GM21526 (cell line): ENCODE results near the gene ARL15.
"Not testable (repeated sequence)": the region's sequence is repeated elsewhere in the genome, so short reads cannot be mapped to it uniquely, and the experiment has no call there.

Experiments
- ATAC-seq: cut with Tn5 transposase; IDR thresholded peaks from one replicate; pipeline ENCODE4 v1.9.1; 2021; ENCODE audit warnings: moderate library complexity; ENCODE audit not compliant: unreplicated experiment, low FRiP score

The ARL15 gene

GRCh38 chr5:53878015-53878414 lies 432.4 kb downstream of the ARL15 start:
- no peak for ATAC-seq

DNA sequence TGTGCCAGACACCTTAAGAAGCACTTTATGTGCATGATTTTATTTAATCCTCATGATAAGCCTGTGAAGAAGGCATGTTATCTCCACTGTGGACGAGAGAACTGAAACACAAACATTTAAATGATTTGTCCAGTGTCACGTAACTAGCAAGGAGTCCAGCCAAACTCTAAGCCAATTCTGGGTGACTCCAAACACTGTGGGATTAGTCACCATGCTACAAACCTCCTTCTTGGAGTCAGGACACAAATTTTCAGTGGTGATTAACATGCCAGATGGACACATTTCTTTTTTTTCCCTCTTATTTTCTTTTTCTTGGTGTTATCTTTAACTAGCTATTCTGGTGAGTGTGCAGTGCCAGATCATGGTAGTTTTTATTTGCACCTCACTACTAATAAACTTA lies 433.1 kb downstream of the ARL15 start:
- ATAC-seq: no peak

- no peak for ATAC-seq
These were observed 436.0 kb downstream of the ARL15 start for GRCh38 chr5:53874409-53874808.

GRCh38 chr5:53873235-53873634 lies 437.1 kb downstream of the ARL15 start:
- no peak for ATAC-seq

DNA sequence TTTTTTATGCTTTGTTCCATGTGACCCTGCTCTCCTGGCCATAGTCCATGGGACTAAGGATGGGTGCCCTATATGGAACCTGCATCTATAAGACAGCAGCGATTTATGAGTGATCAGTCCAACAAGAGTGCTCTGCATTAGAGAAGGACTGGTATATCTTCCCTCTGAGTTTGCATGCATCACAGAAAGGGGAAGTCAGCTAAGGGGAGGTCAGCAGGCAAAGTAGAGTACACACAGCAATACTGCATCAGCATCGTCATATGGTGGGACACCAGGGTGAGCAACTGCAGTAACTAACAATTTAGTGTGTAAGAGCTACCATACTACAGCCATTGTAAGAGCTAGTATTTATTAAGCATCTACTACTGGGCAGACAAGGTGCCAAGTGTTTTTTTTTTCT lies 438.6 kb downstream of the ARL15 start:
- no peak for ATAC-seq

- no peak for ATAC-seq
These were observed 439.3 kb downstream of the ARL15 start for GRCh38 chr5:53871050-53871449.

DNA sequence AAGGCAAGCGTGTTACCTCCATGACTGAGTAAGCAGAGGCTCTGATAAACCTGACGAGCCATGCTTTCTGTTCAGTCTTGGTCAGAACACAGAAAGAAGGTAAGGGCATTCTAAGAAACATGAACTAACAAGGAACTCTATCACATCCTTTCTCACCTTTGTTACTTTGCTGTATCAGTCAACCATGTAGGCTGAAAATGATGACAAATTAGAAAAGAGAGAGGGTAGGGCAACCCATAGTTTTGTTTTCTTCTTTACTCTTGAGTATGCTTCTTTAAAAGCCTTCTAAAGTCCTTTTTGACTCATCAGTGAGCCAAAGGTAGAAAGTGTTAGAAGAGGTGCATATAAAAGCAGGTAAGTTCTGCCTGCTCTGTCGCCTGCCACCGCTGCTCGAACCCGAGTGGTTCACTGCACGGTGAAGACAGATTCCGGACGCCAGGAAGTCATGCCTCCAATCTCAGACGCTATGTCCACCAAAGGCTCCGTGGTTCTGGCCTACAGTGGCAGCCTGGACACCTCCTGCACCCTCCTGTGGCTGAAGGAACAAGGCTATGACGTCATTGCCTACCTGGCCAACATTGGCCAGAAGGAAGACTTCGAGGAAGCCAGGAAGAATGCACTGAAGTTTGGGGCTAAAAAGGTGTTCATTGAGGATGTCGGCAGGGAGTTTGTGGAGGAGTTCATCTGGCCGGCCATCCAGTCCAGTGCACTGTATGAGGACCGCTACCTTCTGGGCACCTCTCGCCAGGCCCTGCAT lies 451.5 kb downstream of the ARL15 start:
- ATAC-seq: no peak

GRCh38 chr5:53856506-53856905 lies 453.9 kb downstream of the ARL15 start:
- no peak for ATAC-seq

DNA sequence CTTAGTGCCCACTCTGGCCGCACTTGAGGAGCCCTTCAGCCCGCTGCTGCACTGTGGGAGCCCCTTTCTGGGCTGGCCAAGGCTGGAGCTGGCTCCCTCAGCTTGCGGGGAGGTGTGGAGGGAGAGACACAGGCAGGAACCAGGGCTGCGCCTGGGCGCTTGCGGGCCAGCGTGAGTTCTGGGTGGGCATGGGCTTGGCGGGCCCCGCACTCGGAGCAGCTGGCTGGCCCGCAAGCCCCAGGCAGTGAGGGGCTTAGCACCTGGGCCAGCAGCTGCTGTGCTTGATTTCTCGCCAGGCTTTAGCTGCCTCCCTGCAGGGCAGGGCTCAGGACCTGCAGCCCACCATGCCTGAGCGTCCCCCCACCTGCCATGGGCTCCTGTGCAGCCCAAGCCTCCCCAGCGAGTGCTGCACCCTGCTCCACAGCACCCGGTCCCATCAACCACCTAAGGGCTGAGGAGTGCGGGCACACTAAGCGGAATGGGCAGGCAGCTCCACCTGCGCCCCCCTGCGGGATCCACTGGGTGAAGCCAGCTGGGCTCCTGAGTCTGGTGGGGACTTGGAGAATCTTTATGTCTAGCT lies 473.4 kb downstream of the ARL15 start:
- not testable (repeated sequence) for ATAC-seq

DNA sequence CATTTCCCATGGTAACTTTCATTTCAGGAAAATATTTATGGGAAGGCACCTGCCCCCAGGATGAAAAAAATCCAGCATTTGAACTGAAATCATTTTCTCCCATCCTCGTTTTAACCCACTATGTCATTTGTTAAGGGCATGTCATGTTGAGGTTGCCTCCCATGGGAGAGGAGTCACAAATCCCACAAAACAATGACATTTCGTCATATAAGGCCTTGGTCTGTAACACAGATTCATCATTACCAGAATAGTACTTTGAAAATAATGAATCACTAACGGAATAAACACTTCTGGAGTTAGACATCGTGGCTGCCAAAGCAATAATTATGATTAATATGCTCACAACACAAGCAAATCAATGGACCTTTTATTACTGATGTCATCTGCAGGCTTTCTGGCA lies 475.9 kb downstream of the ARL15 start:
- no peak for ATAC-seq
